DMS153 (cell line): Measurements from ENCODE around the gene SPRR3.

Source experiments
- DNase-seq: peaks from one replicate; lab custom pipeline; 2025; lab: John Stamatoyannopoulos, UW

The SPRR3 gene

GRCh38 chr1:153001382-153001781 is at the start of gene SPRR3:
SPRR3 (plus strand) TSS chr1:153001749; CDS start chr1:153003021, 1,272 bp downstream.
- DNase-seq, result no peak

- DNase-seq, result no peak
Measured at GRCh38 chr1:152953761-152954160, 47.8 kb upstream of the SPRR3 start.

GRCh38 chr1:152954436-152954835 is 47.1 kb upstream of the SPRR3 start:
- DNase-seq, result no peak

- no peak for DNase-seq
Measured at GRCh38 chr1:152957561-152957960, 44.0 kb upstream of the SPRR3 start.

GRCh38 chr1:152959273-152959672 is 42.3 kb upstream of the SPRR3 start:
- DNase-seq, result no peak

GRCh38 chr1:152959801-152960451 is 41.6 kb upstream of the SPRR3 start:
- no peak for DNase-seq

- DNase-seq, result no peak
Measured at GRCh38 chr1:152960452-152961044, 41.0 kb upstream of the SPRR3 start.

GRCh38 chr1:152961226-152961891 is 40.2 kb upstream of the SPRR3 start:
- DNase-seq, result no peak

- no peak for DNase-seq
Measured at GRCh38 chr1:152962876-152963415, 38.6 kb upstream of the SPRR3 start.

GRCh38 chr1:152964536-152964935 is 37.0 kb upstream of the SPRR3 start:
- no peak for DNase-seq

GRCh38 chr1:152965853-152966252 is 35.7 kb upstream of the SPRR3 start:
- no peak for DNase-seq

- no peak for DNase-seq
Measured at GRCh38 chr1:152967201-152967600, 34.3 kb upstream of the SPRR3 start.

- DNase-seq, result no peak
Measured at GRCh38 chr1:152968248-152968647, 33.3 kb upstream of the SPRR3 start.

GRCh38 chr1:152969036-152969435 is 32.5 kb upstream of the SPRR3 start:
- no peak for DNase-seq

GRCh38 chr1:152970495-152970894 is 31.1 kb upstream of the SPRR3 start, which contains the start of gene SPRR4:
SPRR4 (plus strand) TSS chr1:152970648; CDS start chr1:152971891, 1,243 bp downstream.
- DNase-seq, result no peak

GRCh38 chr1:152972196-152972886 is 29.2 kb upstream of the SPRR3 start:
- no peak for DNase-seq

- no peak for DNase-seq
Measured at GRCh38 chr1:152976688-152977087, 24.9 kb upstream of the SPRR3 start.

- DNase-seq, result no peak
Measured at GRCh38 chr1:152977614-152978013, 23.9 kb upstream of the SPRR3 start.

- DNase-seq, result no peak
Measured at GRCh38 chr1:152980676-152981075, 20.9 kb upstream of the SPRR3 start.

- DNase-seq, result no peak
Measured at GRCh38 chr1:152981146-152981871, 20.2 kb upstream of the SPRR3 start.

- DNase-seq, result no peak
Measured at GRCh38 chr1:152982076-152982475, 19.5 kb upstream of the SPRR3 start.

- DNase-seq, result no peak
Measured at GRCh38 chr1:152983234-152983633, 18.3 kb upstream of the SPRR3 start.
